GM13977 (cell line): ENCODE results near the gene POLR1F.
A peak's percentile ranks its signal among the peaks of the same experiment; 100 is the strongest.

Experiments used
- DNase-seq: peaks from one replicate; pipeline ENCODE4 v3.0.0; 2012; ENCODE audit warnings: low spot score
- CTCF ChIP-seq: IDR thresholded peaks from 2 replicates; pipeline ENCODE4 v1.5.1; 2012; ENCODE audit warnings: mild to moderate bottlenecking, control low read depth; ENCODE audit not compliant: insufficient read depth; ENCODE audit errors: extremely low read depth, missing control alignments
- in situ Hi-C: fragments of 300-500 bp; cut with MboI; formaldehyde crosslinking; loops from one replicate; pipeline ENCODE4 v1.12.0; 2022; ENCODE audit warnings: low sequenced_read_pairs, low pct_unique_long_range_greater_than_20kb, mixed read lengths, inconsistent platforms; ENCODE audit not compliant: unreplicated experiment

The POLR1F gene

DNA sequence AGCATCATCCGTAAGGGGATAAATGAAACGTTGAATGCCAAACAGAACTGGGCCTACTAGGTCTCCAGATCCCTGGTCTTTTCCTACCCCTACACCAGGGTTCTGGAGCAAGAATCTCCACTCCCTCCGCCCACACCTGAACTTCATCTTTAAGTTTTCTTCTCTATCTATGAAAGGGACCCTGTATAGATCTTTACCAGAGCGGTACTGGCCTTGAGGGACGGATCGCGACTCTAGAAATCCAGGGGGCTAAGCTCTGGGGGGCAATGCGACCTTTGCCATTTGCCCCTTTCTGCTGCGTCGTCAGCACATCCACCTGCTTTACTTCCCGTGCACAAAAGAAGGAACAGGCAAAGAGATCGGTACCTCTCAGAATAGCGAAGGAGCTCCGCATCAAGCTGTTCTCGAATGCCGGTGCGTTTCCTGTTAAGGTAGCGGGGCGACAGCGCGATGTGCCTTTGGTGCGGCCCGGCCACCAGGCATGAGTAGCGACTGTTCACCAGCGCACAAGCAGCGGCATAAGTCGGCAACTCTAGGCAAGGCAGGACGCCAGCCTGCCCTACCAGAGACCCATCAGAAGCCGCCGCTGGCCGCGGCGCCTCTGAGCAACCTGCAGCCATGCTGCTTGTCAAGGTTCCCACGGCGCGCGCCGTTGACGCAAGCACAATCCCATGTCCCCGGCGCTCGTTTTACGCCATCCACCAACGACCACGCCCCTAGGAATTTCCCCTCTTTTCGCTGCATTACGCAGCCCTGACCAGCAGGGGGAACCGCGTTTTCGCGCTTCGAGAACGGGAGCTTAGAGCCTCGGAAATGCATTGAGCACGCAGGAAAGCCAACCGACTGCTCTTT lies at the start of gene POLR1F:
Gene POLR1F (minus strand): TSS at position 641 of the 852 bp plus-strand sequence. CDS start 21 bp downstream, at position 620.
- DNase-seq: peak; percentile 80
- in situ Hi-C loops: no loop called here
- TF ChIP-seq CTCF: peak; percentile 96

DNA sequence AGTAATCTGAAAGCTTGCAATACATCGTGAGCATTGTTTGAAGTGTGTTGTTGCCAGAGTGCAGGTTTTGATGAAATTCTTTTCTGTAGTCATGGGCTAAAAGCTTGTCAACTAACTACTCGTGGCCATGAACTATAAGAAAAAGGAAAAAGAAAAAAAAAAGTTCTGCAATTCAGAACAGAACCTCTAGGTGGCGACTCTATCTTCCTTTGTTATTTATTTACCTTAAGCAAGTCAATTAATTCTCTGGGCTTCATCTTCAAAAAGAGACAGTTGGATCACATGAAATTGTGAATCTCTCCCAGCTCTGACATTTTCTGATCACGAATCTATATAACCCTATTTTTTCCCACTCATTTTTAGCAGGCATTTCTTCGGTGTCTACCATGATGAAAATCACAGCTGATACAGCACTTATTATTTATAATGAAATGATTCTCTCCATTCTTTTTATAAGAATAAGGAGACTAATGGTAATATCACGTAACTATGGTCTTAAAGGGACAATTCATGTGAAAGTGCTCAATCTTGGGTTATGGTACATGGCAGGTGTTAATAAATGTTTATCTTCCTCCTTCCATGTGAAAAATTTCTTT lies 45.8 kb upstream of the POLR1F start:
- TF ChIP-seq CTCF: peak; percentile 57
- in situ Hi-C loops: loop anchor here (25.0 kb wide), 3 partner anchors 233 to 558 kb away; no protein-coding TSS in a partner anchor
- DNase-seq: peak; percentile 17

- TF ChIP-seq CTCF: no peak
- DNase-seq: no peak
- in situ Hi-C loops: loop anchor here (25.0 kb wide), 3 partner anchors 235 to 560 kb away; no protein-coding TSS in a partner anchor
These were observed 43.2 kb upstream of the POLR1F start for GRCh38 chr7:19752020-19752419.

- no peak for TF ChIP-seq CTCF
- in situ Hi-C loops: loop anchor here (10.0 to 25.0 kb wide), 4 partner anchors 238 to 845 kb away; no protein-coding TSS in a partner anchor
- DNase-seq: no peak
These were observed 40.8 kb upstream of the POLR1F start for GRCh38 chr7:19749658-19750057.

GRCh38 chr7:19747740-19748339 lies 39.0 kb upstream of the POLR1F start:
- DNase-seq: peak; percentile 44
- in situ Hi-C loops: loop anchor here (10.0 kb wide), 1 partner anchor 847 kb away; no protein-coding TSS in a partner anchor
- peak; percentile 62 for TF ChIP-seq CTCF

DNA sequence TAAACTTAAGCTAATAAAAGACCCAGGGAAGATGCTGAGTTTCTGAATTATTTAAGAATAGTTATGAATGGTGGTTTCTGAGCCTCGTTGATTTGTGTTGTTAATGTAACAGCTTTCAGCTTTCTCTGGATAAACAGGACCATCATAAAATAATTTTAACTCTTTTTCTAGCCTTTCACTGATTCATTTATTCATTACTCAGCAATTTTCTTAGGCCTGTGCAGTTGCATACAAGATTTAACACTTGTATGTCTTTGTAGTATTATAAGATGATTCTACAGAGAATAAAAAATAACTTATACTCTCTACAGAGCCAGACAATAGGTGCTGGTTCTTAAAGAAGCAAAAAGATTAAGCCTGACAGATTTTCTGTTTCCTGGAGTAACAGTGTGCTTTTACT lies 35.2 kb upstream of the POLR1F start:
- DNase-seq: no peak
- TF ChIP-seq CTCF: no peak
- in situ Hi-C loops: loop anchor here (10.0 kb wide), 1 partner anchor 851 kb away; no protein-coding TSS in a partner anchor
